Heart left ventricle (tissue), 16 donors: ENCODE data around the gene FRMD4B. TPM values are rescaled to one million over a fixed set of nuclear protein-coding genes. Genes with fewer than 3 reads are reported as not detected.

ENCODE experiments used
- ATAC-seq, 4 donors: fragments of 200-7000 bp; cut with Tn5 transposase; one replicate each; pipeline ENCODE4 v1.9.1; 2020 to 2022; ENCODE audit warnings: moderate library complexity in 4 of 4, mild to moderate bottlenecking in 3 of 4, moderate number of reproducible peaks in 1 of 4
- DNase-seq, 5 donors: peaks; one replicate each; pipeline ENCODE4 v3.0.0-alpha.2; 2020
- H3K27ac ChIP-seq, 12 donors: fragments of 200-600 bp; sonication (generic) in 4 of 12; one replicate each; pipeline versions ENCODE4 v1.5.0 to v1.8.0; 2016 to 2022; ENCODE audit warnings: mild to moderate bottlenecking in 2 of 12
- H3K27me3 ChIP-seq, 9 donors: fragments of 200-600 bp; sonication (generic) in 2 of 9; one replicate each; pipeline versions ENCODE4 v1.5.1 to v1.8.0; 2016 to 2022; ENCODE audit warnings: mild to moderate bottlenecking in 3 of 9
- H3K36me3 ChIP-seq, 9 donors: fragments of 200-600 bp; sonication (generic) in 2 of 9; one replicate each; pipeline versions ENCODE4 v1.5.0 to v1.8.0; 2018 to 2022; ENCODE audit warnings: mild to moderate bottlenecking in 2 of 9
- H3K4me1 ChIP-seq, 12 donors: fragments of 200-600 bp; sonication (generic) in 4 of 12; one replicate each; pipeline versions ENCODE4 v1.5.0 to v1.8.0; 2016 to 2022; ENCODE audit warnings: mild to moderate bottlenecking in 3 of 12
- H3K4me3 ChIP-seq, 12 donors: fragments of 200-600 bp; sonication (generic) in 4 of 12; one replicate each; pipeline versions ENCODE4 v1.5.0 to v1.8.0; 2017 to 2022; ENCODE audit warnings: mild to moderate bottlenecking in 9 of 12, moderate library complexity in 4 of 12
- H3K9me3 ChIP-seq, 12 donors: fragments of 200-600 bp; sonication (generic) in 4 of 12; one replicate each; pipeline versions ENCODE4 v1.5.0 to v1.8.0; 2016 to 2022; ENCODE audit warnings: mild to moderate bottlenecking in 1 of 12
- POLR2A ChIP-seq, 2 donors: fragments of 450-650 bp; IDR thresholded peaks; one replicate each; pipeline ENCODE4 v1.6.1; 2017; ENCODE audit warnings: antibody characterized with exemption in 2 of 2, mild to moderate bottlenecking in 2 of 2, moderate library complexity in 2 of 2
- WGBS, 4 donors: extraction: QIAGEN DNeasy Blood & Tissue Kit in 2 of 4; methylation state at CpG; one replicate each; pipeline versions ENCODE4 v1.1.5 to v1.1.7; 2013 to 2018; 5-methylcytosine and 5-hydroxymethylcytosine counted together
- intact Hi-C, 10 donors: fragments of 100-400 bp; cut with DNase I; formaldehyde crosslinking; loops; one replicate each; pipeline versions ENCODE4 v1.11.1 to v1.14.2; 2022
- polyA plus RNA-seq, 2 donors: library from polyadenylated mRNA; stranded (reverse); fragments of 200-250 nt; gene quantifications; one replicate each; pipeline ENCODE4 v1.2.3, GENCODE V29; 2013
- total RNA-seq, 9 donors: library from RNA; depleted of rRNA in 2 of 9; stranded (reverse); fragments of >200 nt in 2 of 9; fragmentation: NEBNext Ultra II Directional in 3 of 9; extraction: Animal tissue kit (Norgen Biotek cat#: 25700) in 3 of 9; gene quantifications; one replicate each; pipeline versions ENCODE4 v1.1.0 to v1.2.4, GENCODE V29; 2016 to 2023
- TF ChIP-seq, protein P1 (sequence below), 12 donors: fragments of 200-600 bp; sonication (generic) in 4 of 12; IDR thresholded peaks; one replicate each; pipeline versions ENCODE4 v1.5.0 to v1.8.0; 2018 to 2022; ENCODE audit warnings: antibody characterized with exemption in 12 of 12, mild to moderate bottlenecking in 5 of 12
- donor health status: ischemic (EF 13 %, LVEDD 7.1; RV severe dilation, severe dysfunction).
- donor health status: healthy with polysubstance abuse.
- donor health status: DM: no; HTN: yes; CAD: no.
- donor health status: DM: no; HTN: no; CAD: no.
- donor health status: ischemic (EF 25% LVEDD 6.9; RV normal size, moderate dysfunction).
- donor health status: ischemic (EF 25% LVEDD 5.7; RV mildly dilated, moderate dysfunction).
- donor health status: healthy.
- donor health status: DM: yes; HTN: yes; CAD: no.
- donor health status: ischemic (EF 35%, LVEDD 5.7; RV mildly dilated, moderate dysfunction).
- donor health status: nonischemic (EF 11% LVEDD 7.7; RV severe dilation, severe dysfunction).
- donor health status: DM: yes; HTN: yes; CAD: no.
- donor health status: PGD.
- donor health status: ischemic (EF 29% LVEDD 5.4; RV normal size, mild dysfunction).
- donor health status: nonischemic (EF 23%, LVEDD 6.1; RV moderate dilation, normal function).

Gene FRMD4B
- total and polyA plus RNA-seq, 11 donors, result 3.4 to 42.8 (median 10.9) TPM

DNA sequence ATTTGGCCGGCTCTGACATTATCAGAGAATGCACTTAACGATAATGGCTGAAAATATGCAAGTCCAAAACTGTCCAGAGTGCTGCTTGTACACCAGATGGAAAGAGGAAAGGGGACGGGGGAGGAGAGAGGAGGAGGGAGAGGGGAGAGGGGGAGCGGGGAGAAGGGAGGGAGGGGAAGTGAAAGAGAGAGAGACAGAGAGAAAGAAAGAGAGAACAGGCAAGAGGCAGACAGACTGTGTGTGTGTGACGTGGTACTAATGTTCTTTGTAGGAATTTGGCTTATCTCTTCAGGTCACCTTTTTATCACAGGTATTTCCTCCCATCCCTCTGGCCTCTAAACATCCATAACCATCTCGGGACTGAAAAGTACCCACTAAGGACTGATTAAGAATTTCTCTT lies 188.4 kb downstream of the FRMD4B start:
- DNase-seq (no peak), ATAC-seq (no peak)
- Histone ChIP-seq H3K36me3 (peaks cover 0 to 63% (median 54%) of the 10 kb centered on the region in 9 donors), H3K27ac (no peak overlapping the region), H3K27me3 (no peaks in the 10 kb centered on the region), H3K4me1 (peaks cover 0 to 21% (median 8%) of the 10 kb centered on the region in 12 donors), H3K4me3 (no peak overlapping the region), H3K9me3 (no peaks in the 10 kb centered on the region)
- 52 to 56% (median 53%) methylated on average over 6 of the region's 6 CpGs for WGBS, 4 donors
- TF ChIP-seq, protein P1, sequence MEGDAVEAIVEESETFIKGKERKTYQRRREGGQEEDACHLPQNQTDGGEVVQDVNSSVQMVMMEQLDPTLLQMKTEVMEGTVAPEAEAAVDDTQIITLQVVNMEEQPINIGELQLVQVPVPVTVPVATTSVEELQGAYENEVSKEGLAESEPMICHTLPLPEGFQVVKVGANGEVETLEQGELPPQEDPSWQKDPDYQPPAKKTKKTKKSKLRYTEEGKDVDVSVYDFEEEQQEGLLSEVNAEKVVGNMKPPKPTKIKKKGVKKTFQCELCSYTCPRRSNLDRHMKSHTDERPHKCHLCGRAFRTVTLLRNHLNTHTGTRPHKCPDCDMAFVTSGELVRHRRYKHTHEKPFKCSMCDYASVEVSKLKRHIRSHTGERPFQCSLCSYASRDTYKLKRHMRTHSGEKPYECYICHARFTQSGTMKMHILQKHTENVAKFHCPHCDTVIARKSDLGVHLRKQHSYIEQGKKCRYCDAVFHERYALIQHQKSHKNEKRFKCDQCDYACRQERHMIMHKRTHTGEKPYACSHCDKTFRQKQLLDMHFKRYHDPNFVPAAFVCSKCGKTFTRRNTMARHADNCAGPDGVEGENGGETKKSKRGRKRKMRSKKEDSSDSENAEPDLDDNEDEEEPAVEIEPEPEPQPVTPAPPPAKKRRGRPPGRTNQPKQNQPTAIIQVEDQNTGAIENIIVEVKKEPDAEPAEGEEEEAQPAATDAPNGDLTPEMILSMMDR (IDR thresholded peaks at IDR 0.05), result no peak
- TF ChIP-seq POLR2A (IDR thresholded peaks at IDR 0.05), result no peak
- intact Hi-C loops, result no loop called here

DNA sequence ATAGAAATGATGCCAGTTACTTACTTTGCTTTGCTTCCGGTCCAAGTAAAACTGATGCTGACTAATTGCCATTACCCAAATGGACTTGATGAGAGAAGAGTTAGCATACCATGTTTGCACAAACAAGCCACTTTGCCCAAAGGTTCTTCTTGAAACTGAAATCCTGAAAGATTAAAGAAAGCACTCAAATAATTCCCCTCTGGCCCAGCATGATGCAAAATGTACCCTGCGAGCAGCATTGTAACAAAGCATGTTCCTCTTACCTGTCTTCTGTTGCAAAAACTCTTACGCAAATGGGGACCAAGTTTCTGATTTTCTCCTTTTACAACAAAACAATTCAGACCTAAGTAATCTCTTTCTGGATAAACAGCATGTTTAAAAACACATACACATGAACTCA lies 189.0 kb downstream of the FRMD4B start:
- Histone ChIP-seq H3K36me3 (peaks cover 0 to 69% (median 60%) of the 10 kb centered on the region in 9 donors), H3K27me3 (no peaks in the 10 kb centered on the region), H3K4me3 (no peak overlapping the region), H3K4me1 (peaks cover 0 to 21% (median 8%) of the 10 kb centered on the region in 12 donors), H3K27ac (no peak overlapping the region), H3K9me3 (no peaks in the 10 kb centered on the region)
- ATAC-seq (no peak), DNase-seq (no peak)
- TF ChIP-seq, protein P1 (IDR thresholded peaks at IDR 0.05), result no peak
- no peak for TF ChIP-seq POLR2A (IDR thresholded peaks at IDR 0.05)
- intact Hi-C loops, result no loop called here
- WGBS, 4 donors, result 93 to 95% (median 94%) methylated on average over 3 of the region's 3 CpGs

DNA sequence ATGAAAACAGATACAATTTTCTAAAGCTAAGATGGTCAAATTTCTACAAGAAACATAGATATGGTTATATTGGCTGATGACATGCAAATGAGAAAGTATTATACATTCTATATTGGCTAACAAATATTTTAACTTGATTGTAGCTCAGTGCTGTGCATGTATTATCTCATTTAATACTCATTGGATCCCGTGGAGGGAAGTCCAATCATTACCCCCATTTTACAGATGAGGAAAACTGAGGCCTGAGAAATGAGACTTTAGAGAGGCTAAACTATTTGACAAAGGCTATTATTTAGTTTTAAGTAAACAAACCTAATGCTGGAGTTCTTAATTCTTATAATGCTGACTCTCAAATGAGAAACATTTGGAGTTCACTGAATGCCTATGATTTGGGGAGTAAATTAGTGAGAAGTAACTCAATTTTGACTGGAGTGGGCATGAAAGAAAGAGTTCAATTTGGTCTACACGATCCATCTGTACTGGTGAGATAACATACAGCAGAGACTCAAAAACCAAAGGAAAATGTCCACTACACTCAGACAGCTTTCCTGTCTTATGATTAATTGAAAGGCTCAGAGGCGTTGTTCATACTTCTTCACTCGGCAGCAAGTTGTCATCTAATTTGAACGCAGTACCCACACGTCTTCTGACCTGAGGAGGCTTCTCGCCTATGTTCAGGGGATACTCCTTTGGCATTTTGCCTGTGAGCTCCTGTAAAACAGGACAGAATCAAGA lies 191.3 kb downstream of the FRMD4B start:
- intact Hi-C loops, result no loop called here
- no peaks in the 10 kb centered on the region for H3K27me3 ChIP-seq
- H3K4me3 ChIP-seq, result no peak overlapping the region
- H3K4me1 ChIP-seq, result peaks cover 0 to 6% (median 0%) of the 10 kb centered on the region in 12 donors
- TF ChIP-seq, protein P1 (IDR thresholded peaks at IDR 0.05), result no peak
- TF ChIP-seq POLR2A (IDR thresholded peaks at IDR 0.05), result no peak
- no peak for ATAC-seq
- DNase-seq, result no peak
- no peaks in the 10 kb centered on the region for H3K9me3 ChIP-seq
- 55 to 64% (median 60%) methylated on average over 7 of the region's 7 CpGs for WGBS, 4 donors
- H3K36me3 ChIP-seq, result peaks cover 0 to 92% (median 82%) of the 10 kb centered on the region in 9 donors
- H3K27ac ChIP-seq, result peak overlapping the region in 1 of 12 donors; percentile 11

DNA sequence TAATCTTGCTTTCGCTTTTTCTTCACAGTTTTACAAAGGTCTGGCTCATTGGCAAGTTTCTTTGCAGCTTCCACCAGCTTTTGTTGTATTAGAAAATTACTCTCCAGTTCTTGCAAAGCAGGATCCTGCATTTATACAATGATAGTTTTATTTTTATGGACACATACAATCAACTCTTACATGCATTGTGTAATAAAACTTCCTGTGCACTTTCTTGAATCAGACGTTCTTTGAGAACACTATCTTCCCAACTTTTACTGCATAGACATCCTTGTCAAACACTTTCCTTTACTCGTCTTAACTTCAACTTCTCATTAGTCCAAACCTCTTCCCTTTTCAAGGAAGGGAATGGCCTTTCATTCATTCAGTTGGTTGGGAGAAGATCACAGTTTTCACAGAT lies 192.1 kb downstream of the FRMD4B start:
- H3K4me1 ChIP-seq, result peaks cover 0 to 4% (median 0%) of the 10 kb centered on the region in 12 donors
- DNase-seq, result no peak
- WGBS, 4 donors, result 69 to 83% (median 77%) methylated on average over 3 of the region's 3 CpGs
- ATAC-seq, result no peak
- peaks cover 0 to 98% (median 91%) of the 10 kb centered on the region in 9 donors for H3K36me3 ChIP-seq
- H3K27me3 ChIP-seq, result no peaks in the 10 kb centered on the region
- intact Hi-C loops, result no loop called here
- TF ChIP-seq, protein P1 (IDR thresholded peaks at IDR 0.05), result no peak
- TF ChIP-seq POLR2A (IDR thresholded peaks at IDR 0.05), result no peak
- no peak overlapping the region for H3K4me3 ChIP-seq
- no peak overlapping the region for H3K27ac ChIP-seq
- no peaks in the 10 kb centered on the region for H3K9me3 ChIP-seq
